Adipocyte (in vitro differentiated cells): Measurements from ENCODE around the gene SNF8.
A peak's percentile ranks its signal among the peaks of the same experiment; 100 is the strongest.

Source experiments
- DNase-seq: peaks from one replicate; pipeline ENCODE4 v3.0.0-alpha.2; 2015; ENCODE audit warnings: low read depth
- H3K27me3 ChIP-seq: replicated peaks from 2 replicates; pipeline ENCODE4 v1.7.0; 2013; ENCODE audit warnings: mild to moderate bottlenecking, low read length, moderate library complexity; ENCODE audit not compliant: control insufficient read depth, insufficient read depth
- H3K36me3 ChIP-seq: 2 replicates; pipeline ENCODE4 v1.7.0; 2013; ENCODE audit warnings: low read length, mild to moderate bottlenecking, moderate library complexity; ENCODE audit not compliant: control insufficient read depth, insufficient read depth, severe bottlenecking
- H3K4me1 ChIP-seq: 2 replicates; pipeline ENCODE4 v1.7.0; 2013; ENCODE audit warnings: mild to moderate bottlenecking, low read length, moderate library complexity; ENCODE audit not compliant: control insufficient read depth, insufficient read depth
- H3K4me3 ChIP-seq: 2 replicates; pipeline ENCODE4 v1.7.0; 2013; ENCODE audit warnings: mild to moderate bottlenecking, low read length, moderate library complexity
- H3K9ac ChIP-seq: 2 replicates; pipeline ENCODE4 v1.7.0; 2013; ENCODE audit warnings: mild to moderate bottlenecking, low read length, moderate library complexity
- H3K9me3 ChIP-seq: 2 replicates; pipeline ENCODE4 v1.7.0; 2013; ENCODE audit warnings: mild to moderate bottlenecking, low read length, moderate library complexity; ENCODE audit not compliant: control insufficient read depth

SNF8 gene

GRCh38 chr17:48907713-48908046 is 37.0 kb downstream of the SNF8 start:
- Histone ChIP-seq H3K27me3 (no peaks in the 10 kb centered on the region), H3K36me3 (peaks cover 12% of the 10 kb centered on the region), H3K4me3 (peak overlapping the region; percentile 89), H3K4me1 (peaks cover 47% of the 10 kb centered on the region), H3K9me3 (no peaks in the 10 kb centered on the region), H3K9ac (peak overlapping the region; percentile 88)
- peak; percentile 68 for DNase-seq

- Histone ChIP-seq H3K27me3 (no peaks in the 10 kb centered on the region), H3K9ac (no peak overlapping the region), H3K4me1 (peaks cover 32% of the 10 kb centered on the region), H3K9me3 (no peaks in the 10 kb centered on the region), H3K36me3 (peaks cover 6% of the 10 kb centered on the region), H3K4me3 (no peak overlapping the region)
- no peak for DNase-seq
Observed at GRCh38 chr17:48905987-48906515, 38.6 kb downstream of the SNF8 start.

GRCh38 chr17:48904428-48904827 is 40.2 kb downstream of the SNF8 start:
- Histone ChIP-seq H3K4me3 (no peak overlapping the region), H3K4me1 (peaks cover 15% of the 10 kb centered on the region), H3K9me3 (no peaks in the 10 kb centered on the region), H3K27me3 (no peaks in the 10 kb centered on the region), H3K9ac (no peak overlapping the region), H3K36me3 (no peaks in the 10 kb centered on the region)
- DNase-seq = no peak

- DNase-seq = no peak
- H3K9ac ChIP-seq = no peak overlapping the region
- H3K4me1 ChIP-seq = peaks cover 15% of the 10 kb centered on the region
- H3K27me3 ChIP-seq = no peaks in the 10 kb centered on the region
- H3K36me3 ChIP-seq = no peaks in the 10 kb centered on the region
- H3K9me3 ChIP-seq = no peaks in the 10 kb centered on the region
- no peak overlapping the region for H3K4me3 ChIP-seq
Observed at GRCh38 chr17:48903401-48903800, 41.2 kb downstream of the SNF8 start.

- H3K9ac ChIP-seq = no peak overlapping the region
- peaks cover 6% of the 10 kb centered on the region for H3K36me3 ChIP-seq
- H3K4me1 ChIP-seq = peaks cover 6% of the 10 kb centered on the region
- no peak for DNase-seq
- no peaks in the 10 kb centered on the region for H3K9me3 ChIP-seq
- H3K27me3 ChIP-seq = no peaks in the 10 kb centered on the region
- H3K4me3 ChIP-seq = no peak overlapping the region
Observed at GRCh38 chr17:48901241-48901640, 43.4 kb downstream of the SNF8 start.

GRCh38 chr17:48894886-48895285 is 49.8 kb downstream of the SNF8 start:
- Histone ChIP-seq H3K4me3 (no peak overlapping the region), H3K4me1 (peaks cover 21% of the 10 kb centered on the region), H3K9ac (no peak overlapping the region), H3K9me3 (no peaks in the 10 kb centered on the region), H3K27me3 (no peaks in the 10 kb centered on the region), H3K36me3 (peaks cover 20% of the 10 kb centered on the region)
- DNase-seq = no peak

GRCh38 chr17:48893646-48894508 is 50.8 kb downstream of the SNF8 start:
- Histone ChIP-seq H3K36me3 (peaks cover 20% of the 10 kb centered on the region), H3K4me1 (peaks cover 21% of the 10 kb centered on the region), H3K9me3 (no peaks in the 10 kb centered on the region), H3K9ac (peak overlapping the region; percentile 85), H3K4me3 (peak overlapping the region; percentile 91), H3K27me3 (no peaks in the 10 kb centered on the region)
- DNase-seq = no peak

GRCh38 chr17:48892940-48893645 is 51.5 kb downstream of the SNF8 start:
- H3K9ac ChIP-seq = peak overlapping the region; percentile 85
- DNase-seq = peak; percentile 53
- no peaks in the 10 kb centered on the region for H3K27me3 ChIP-seq
- peak overlapping the region; percentile 91 for H3K4me3 ChIP-seq
- H3K36me3 ChIP-seq = peaks cover 20% of the 10 kb centered on the region
- H3K9me3 ChIP-seq = no peaks in the 10 kb centered on the region
- peaks cover 21% of the 10 kb centered on the region for H3K4me1 ChIP-seq

GRCh38 chr17:48890086-48890485 is 54.6 kb downstream of the SNF8 start:
- Histone ChIP-seq H3K4me1 (peaks cover 21% of the 10 kb centered on the region), H3K9ac (no peak overlapping the region), H3K27me3 (no peaks in the 10 kb centered on the region), H3K36me3 (peaks cover 4% of the 10 kb centered on the region), H3K9me3 (no peaks in the 10 kb centered on the region), H3K4me3 (no peak overlapping the region)
- DNase-seq = no peak

- Histone ChIP-seq H3K36me3 (no peaks in the 10 kb centered on the region), H3K9me3 (no peaks in the 10 kb centered on the region), H3K4me3 (no peak overlapping the region), H3K27me3 (peaks cover 5% of the 10 kb centered on the region), H3K9ac (no peak overlapping the region), H3K4me1 (no peaks in the 10 kb centered on the region)
- DNase-seq = no peak
Observed at GRCh38 chr17:48883171-48883570, 61.5 kb downstream of the SNF8 start.

GRCh38 chr17:48882272-48882671 is 62.4 kb downstream of the SNF8 start:
- Histone ChIP-seq H3K9ac (no peak overlapping the region), H3K27me3 (peaks cover 13% of the 10 kb centered on the region), H3K36me3 (no peaks in the 10 kb centered on the region), H3K4me3 (no peak overlapping the region), H3K9me3 (no peaks in the 10 kb centered on the region), H3K4me1 (no peaks in the 10 kb centered on the region)
- no peak for DNase-seq
